GM23248 (cell line): Measurements from ENCODE around the gene PTPRE.

Source experiments
- EZH2 ChIP-seq: fragments of 200-600 bp; sonication (generic); IDR thresholded peaks from 2 replicates; pipeline ENCODE4 v1.6.1; 2018; ENCODE audit warnings: antibody characterized with exemption, mild to moderate bottlenecking; ENCODE audit not compliant: insufficient read depth, poor library complexity, severe bottlenecking
- EZH2phosphoT487 ChIP-seq: fragments of 200-600 bp; sonication (generic); IDR thresholded peaks from 2 replicates; pipeline ENCODE4 v1.6.1; 2018; ENCODE audit warnings: antibody characterized with exemption, moderate library complexity, mild to moderate bottlenecking, low read depth; ENCODE audit not compliant: insufficient read depth

DNA sequence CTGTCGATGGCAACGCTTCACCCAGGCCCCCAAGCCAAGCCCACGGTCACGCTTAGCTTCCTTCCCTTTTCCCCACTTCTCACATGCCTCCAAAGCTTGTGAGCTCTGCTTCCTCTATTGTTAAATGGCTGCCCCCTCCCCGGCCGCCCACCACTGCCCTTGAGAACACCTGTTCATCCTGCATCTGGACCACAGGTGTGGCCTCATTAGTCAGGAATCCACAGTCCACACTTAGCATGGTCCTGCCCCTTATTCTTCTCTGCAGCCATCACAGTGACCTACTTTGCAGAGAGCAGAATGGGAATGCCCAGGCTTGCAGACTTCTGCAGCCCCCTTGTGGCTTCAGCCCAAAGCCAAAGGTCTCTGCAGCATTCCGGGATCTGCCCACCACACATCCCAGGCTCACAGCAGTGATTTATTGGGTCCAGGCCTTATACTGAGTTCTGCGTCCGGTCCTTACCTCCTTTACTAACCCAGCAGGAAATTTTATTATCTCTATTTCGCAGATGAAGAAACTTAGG is 66.9 kb downstream of the PTPRE start:
- TF ChIP-seq EZH2phosphoT487 = no peak
- no peak for TF ChIP-seq EZH2
